Thoracic aorta (tissue), 2 donors: Measurements from ENCODE around the gene AHCTF1. TPM values are rescaled to one million over a fixed set of nuclear protein-coding genes. Genes with fewer than 3 reads are reported as not detected.

Source experiments
- ATAC-seq: fragments of 150-250 bp; one replicate; pipeline ENCODE4 v1.8.0; 2017; ENCODE audit warnings: low read depth; ENCODE audit not compliant: insufficient number of reproducible peaks, low FRiP score
- DNase-seq: peaks from one replicate; pipeline ENCODE4 v3.0.0-alpha.2; 2020; ENCODE audit warnings: low spot score
- H3K27ac ChIP-seq, 2 donors: fragments of 200-600 bp; sonication (generic); 1 replicate in 1 of 2; 2 replicates in 1 of 2; pipeline ENCODE4 v1.5.1; 2016; ENCODE audit warnings: mild to moderate bottlenecking in 2 of 2, moderate library complexity in 2 of 2
- H3K27me3 ChIP-seq: fragments of 200-600 bp; sonication (generic); replicated peaks from 2 replicates; pipeline ENCODE4 v1.6.0; 2016; ENCODE audit warnings: mild to moderate bottlenecking; ENCODE audit not compliant: insufficient read depth
- H3K36me3 ChIP-seq: fragments of 200-600 bp; sonication (generic); one replicate; pipeline ENCODE4 v1.5.1; 2016
- H3K4me1 ChIP-seq, 2 donors: fragments of 200-600 bp; sonication (generic); 1 replicate in 1 of 2; 2 replicates in 1 of 2; pipeline versions ENCODE4 v1.5.1 to v1.6.0; 2016; ENCODE audit warnings: low read depth in 2 of 2, mild to moderate bottlenecking in 1 of 2; ENCODE audit not compliant: control insufficient read depth in 1 of 2
- H3K4me3 ChIP-seq: fragments of 200-600 bp; sonication (generic); 2 replicates; pipeline ENCODE4 v1.5.1; 2016; ENCODE audit warnings: mild to moderate bottlenecking
- H3K9me3 ChIP-seq: fragments of 200-600 bp; sonication (generic); 2 replicates; pipeline ENCODE4 v1.5.1; 2016
- total RNA-seq, 2 donors: library from RNA; depleted of rRNA; stranded (reverse); fragments of >200 nt; gene quantifications; one replicate each; pipeline versions ENCODE4 v1.1.0 to v1.2.3, GENCODE V29; 2016
- TF ChIP-seq, protein P1 (sequence below): fragments of 200-600 bp; sonication (generic); IDR thresholded peaks from one replicate; pipeline ENCODE4 v1.5.1; 2019; ENCODE audit warnings: antibody characterized with exemption

Gene AHCTF1, protein sequence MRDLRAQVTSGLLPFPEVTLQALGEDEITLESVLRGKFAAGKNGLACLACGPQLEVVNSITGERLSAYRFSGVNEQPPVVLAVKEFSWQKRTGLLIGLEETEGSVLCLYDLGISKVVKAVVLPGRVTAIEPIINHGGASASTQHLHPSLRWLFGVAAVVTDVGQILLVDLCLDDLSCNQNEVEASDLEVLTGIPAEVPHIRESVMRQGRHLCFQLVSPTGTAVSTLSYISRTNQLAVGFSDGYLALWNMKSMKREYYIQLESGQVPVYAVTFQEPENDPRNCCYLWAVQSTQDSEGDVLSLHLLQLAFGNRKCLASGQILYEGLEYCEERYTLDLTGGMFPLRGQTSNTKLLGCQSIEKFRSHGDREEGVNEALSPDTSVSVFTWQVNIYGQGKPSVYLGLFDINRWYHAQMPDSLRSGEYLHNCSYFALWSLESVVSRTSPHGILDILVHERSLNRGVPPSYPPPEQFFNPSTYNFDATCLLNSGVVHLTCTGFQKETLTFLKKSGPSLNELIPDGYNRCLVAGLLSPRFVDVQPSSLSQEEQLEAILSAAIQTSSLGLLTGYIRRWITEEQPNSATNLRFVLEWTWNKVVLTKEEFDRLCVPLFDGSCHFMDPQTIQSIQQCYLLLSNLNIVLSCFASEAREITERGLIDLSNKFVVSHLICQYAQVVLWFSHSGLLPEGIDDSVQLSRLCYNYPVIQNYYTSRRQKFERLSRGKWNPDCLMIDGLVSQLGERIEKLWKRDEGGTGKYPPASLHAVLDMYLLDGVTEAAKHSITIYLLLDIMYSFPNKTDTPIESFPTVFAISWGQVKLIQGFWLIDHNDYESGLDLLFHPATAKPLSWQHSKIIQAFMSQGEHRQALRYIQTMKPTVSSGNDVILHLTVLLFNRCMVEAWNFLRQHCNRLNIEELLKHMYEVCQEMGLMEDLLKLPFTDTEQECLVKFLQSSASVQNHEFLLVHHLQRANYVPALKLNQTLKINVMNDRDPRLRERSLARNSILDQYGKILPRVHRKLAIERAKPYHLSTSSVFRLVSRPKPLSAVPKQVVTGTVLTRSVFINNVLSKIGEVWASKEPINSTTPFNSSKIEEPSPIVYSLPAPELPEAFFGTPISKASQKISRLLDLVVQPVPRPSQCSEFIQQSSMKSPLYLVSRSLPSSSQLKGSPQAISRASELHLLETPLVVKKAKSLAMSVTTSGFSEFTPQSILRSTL (N-terminal part only)
- total RNA-seq, result 10 to 100 TPM; 36.3 to 69.2 TPM

DNA sequence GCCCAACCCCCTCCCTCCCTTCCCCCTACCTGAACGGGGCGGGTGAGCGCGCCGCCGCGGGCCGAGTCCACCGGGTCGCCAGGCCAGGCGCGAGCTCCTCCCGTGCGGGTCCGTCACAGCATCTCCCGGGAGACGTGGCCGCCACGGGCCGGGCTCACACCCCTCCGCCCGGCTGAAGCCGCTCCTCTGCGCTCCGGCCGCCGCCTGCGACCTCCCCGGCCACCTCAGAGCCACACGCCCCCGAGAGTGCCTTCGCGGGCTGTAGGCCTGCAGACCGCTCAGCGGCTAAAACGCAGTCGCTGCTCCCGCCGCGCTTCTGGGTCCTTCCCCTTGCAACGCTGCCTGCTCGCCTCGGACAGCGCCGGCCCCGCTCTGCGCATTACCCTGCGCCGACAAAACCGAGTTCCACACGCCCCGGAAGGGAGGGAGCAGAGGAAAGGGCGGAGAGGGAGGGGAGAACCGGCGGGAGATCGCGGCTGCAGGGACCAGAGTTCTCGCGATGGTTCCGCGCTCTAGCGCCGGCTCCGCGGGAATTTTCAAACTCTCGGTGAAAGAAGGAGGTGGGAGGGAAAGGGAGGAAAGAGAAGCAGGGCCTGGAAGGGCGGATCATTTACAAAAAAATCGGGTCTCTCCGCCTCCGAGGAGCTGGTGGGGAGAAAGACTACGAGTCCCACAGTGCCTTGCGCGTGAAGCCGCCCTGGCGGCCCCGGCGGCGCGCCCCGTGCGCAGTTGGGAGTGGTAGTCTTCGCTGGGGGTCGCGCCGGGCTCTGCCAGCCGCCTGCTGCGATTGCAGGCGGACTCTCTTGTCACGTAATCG is at the start of gene AHCTF1:
TSS of gene AHCTF1 (minus strand) at position 400 of the 817 bp plus-strand sequence. CDS start 13,578 bp downstream, outside the sequence.
- Histone ChIP-seq H3K9me3 (no peaks in the 10 kb centered on the region), H3K4me1 (peaks cover 14 to 15% of the 10 kb centered on the region in 2 donors), H3K36me3 (no peaks in the 10 kb centered on the region), H3K27ac (peak within 1 kb of the TSS; percentile 92 to 96), H3K4me3 (peak within 1 kb of the TSS; percentile 97), H3K27me3 (no peaks in the 10 kb centered on the region)
- DNase-seq (peak; percentile 92), ATAC-seq (peak; percentile 97)
- TF ChIP-seq, protein P1, sequence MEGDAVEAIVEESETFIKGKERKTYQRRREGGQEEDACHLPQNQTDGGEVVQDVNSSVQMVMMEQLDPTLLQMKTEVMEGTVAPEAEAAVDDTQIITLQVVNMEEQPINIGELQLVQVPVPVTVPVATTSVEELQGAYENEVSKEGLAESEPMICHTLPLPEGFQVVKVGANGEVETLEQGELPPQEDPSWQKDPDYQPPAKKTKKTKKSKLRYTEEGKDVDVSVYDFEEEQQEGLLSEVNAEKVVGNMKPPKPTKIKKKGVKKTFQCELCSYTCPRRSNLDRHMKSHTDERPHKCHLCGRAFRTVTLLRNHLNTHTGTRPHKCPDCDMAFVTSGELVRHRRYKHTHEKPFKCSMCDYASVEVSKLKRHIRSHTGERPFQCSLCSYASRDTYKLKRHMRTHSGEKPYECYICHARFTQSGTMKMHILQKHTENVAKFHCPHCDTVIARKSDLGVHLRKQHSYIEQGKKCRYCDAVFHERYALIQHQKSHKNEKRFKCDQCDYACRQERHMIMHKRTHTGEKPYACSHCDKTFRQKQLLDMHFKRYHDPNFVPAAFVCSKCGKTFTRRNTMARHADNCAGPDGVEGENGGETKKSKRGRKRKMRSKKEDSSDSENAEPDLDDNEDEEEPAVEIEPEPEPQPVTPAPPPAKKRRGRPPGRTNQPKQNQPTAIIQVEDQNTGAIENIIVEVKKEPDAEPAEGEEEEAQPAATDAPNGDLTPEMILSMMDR, result no peak

DNA sequence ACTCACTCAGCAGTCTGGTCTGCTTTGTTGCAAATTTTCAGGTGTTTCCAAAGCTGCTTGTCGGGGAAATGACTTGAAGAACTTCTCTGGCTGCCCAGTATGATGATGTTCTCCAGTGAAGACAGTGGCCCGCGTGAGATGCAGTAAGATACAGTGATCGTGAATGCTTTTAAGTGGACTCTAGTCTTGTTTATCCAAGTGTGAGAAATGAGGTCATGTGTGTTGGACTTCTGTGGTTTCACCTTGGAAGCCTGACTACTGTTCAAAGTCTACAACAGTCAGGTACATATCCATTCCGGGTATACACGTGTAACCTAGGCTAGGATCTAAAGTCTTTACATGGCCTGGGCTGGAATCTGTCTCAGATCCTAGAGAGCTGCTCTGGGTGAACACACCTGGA is 47.0 kb upstream of the AHCTF1 start:
- no peaks in the 10 kb centered on the region for H3K4me1 ChIP-seq
- TF ChIP-seq, protein P1, result no peak
- ATAC-seq (no peak), DNase-seq (no peak)
- H3K27ac ChIP-seq, result no peak overlapping the region
- H3K36me3 ChIP-seq, result no peaks in the 10 kb centered on the region
- H3K9me3 ChIP-seq, result peaks cover 27% of the 10 kb centered on the region
- H3K27me3 ChIP-seq, result no peaks in the 10 kb centered on the region
- no peak overlapping the region for H3K4me3 ChIP-seq

DNA sequence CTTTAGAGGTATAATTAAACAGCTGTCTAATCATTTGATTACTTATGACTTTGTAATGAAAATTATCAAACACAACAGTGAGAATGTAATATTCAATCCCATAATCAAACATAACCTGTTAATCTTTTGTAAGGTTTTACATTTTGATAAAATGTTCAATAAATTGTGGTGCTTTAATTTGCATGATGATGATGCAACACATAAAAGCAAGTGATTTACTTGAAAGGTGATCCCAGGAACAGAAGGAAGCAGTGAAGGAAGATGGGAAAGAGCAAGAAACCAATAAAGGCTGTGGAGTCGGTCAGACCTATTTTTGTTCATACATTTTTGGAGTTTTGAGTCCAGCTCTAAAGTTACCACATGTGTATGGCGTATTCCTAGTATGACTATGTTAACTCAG is 46.5 kb upstream of the AHCTF1 start:
- Histone ChIP-seq H3K27ac (no peak overlapping the region), H3K4me3 (no peak overlapping the region), H3K36me3 (no peaks in the 10 kb centered on the region), H3K4me1 (no peaks in the 10 kb centered on the region), H3K9me3 (peaks cover 22% of the 10 kb centered on the region), H3K27me3 (no peaks in the 10 kb centered on the region)
- no peak for ATAC-seq
- no peak for DNase-seq
- TF ChIP-seq, protein P1, result no peak

DNA sequence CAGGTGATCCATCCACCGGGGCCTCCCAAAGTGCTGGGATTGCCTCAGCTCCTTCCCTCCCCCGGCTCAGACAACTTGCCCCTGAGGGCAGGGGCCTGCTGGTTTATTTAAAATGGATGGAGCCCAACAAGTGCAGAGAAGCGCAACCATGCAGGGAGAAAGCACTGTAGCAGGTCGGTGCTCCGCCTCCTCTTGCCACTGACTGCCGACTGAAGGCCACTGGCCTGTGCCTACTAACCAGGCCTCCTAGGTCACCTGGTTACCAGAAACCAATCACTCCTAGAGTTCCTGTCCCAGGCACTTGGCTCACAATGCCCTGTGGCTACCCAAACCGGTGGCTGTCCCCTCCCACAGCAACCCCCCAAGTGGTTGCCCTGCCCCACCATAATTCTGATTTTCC is 40.2 kb upstream of the AHCTF1 start:
- Histone ChIP-seq H3K9me3 (no peaks in the 10 kb centered on the region), H3K4me3 (no peak overlapping the region), H3K27me3 (no peaks in the 10 kb centered on the region), H3K4me1 (no peaks in the 10 kb centered on the region), H3K27ac (no peak overlapping the region), H3K36me3 (no peaks in the 10 kb centered on the region)
- DNase-seq, result no peak
- TF ChIP-seq, protein P1, result no peak
- no peak for ATAC-seq
